Ishikawa (cell line): ENCODE results near the gene AUTS2.

Experiments used
- CEBPB ChIP-seq: IDR thresholded peaks from 2 replicates; pipeline ENCODE4 v1.6.1; 2012
- CREB1 ChIP-seq: IDR thresholded peaks from 2 replicates; pipeline ENCODE4 v1.6.1; 2012; ENCODE audit warnings: low read depth
- EGR1 ChIP-seq: IDR thresholded peaks from 2 replicates; pipeline ENCODE4 v1.6.1; 2012
- EP300 ChIP-seq: IDR thresholded peaks from 2 replicates; pipeline ENCODE4 v1.6.1; 2012; ENCODE audit warnings: borderline replicate concordance
- FOXM1 ChIP-seq: IDR thresholded peaks from 2 replicates; pipeline ENCODE4 v1.6.1; 2012; ENCODE audit warnings: low read depth, borderline replicate concordance
- NFIC ChIP-seq: IDR thresholded peaks from 2 replicates; pipeline ENCODE4 v1.6.1; 2012
- RAD21 ChIP-seq: IDR thresholded peaks from 2 replicates; pipeline ENCODE4 v1.6.1; 2012; ENCODE audit warnings: low read depth
- REST ChIP-seq: IDR thresholded peaks from 2 replicates; pipeline ENCODE4 v1.6.1; 2012; ENCODE audit warnings: low read depth, mild to moderate bottlenecking
- TAF1 ChIP-seq: IDR thresholded peaks from 2 replicates; pipeline ENCODE4 v1.6.1; 2012; ENCODE audit warnings: low read depth, mild to moderate bottlenecking
- TCF12 ChIP-seq: IDR thresholded peaks from 2 replicates; pipeline ENCODE4 v1.6.1; 2012; ENCODE audit warnings: low read depth
- TEAD4 ChIP-seq: IDR thresholded peaks from 2 replicates; pipeline ENCODE4 v1.6.1; 2012
- YY1 ChIP-seq: IDR thresholded peaks from 2 replicates; pipeline ENCODE4 v1.6.1; 2012; ENCODE audit warnings: low read depth
- ZBTB7A ChIP-seq: IDR thresholded peaks from 2 replicates; pipeline ENCODE4 v1.6.1; 2012; ENCODE audit warnings: low read depth
- TF ChIP-seq, protein P1 (sequence below): IDR thresholded peaks from 2 replicates; pipeline ENCODE4 v1.6.1; 2012
- TF ChIP-seq, protein P2 (sequence below): IDR thresholded peaks from 2 replicates; pipeline ENCODE4 v1.6.1; 2012

Gene AUTS2

GRCh38 chr7:69949122-69949521 is 350.8 kb downstream of the AUTS2 start:
- TF ChIP-seq YY1: no peak
- no peak for TF ChIP-seq TEAD4
- TF ChIP-seq, protein P1, sequence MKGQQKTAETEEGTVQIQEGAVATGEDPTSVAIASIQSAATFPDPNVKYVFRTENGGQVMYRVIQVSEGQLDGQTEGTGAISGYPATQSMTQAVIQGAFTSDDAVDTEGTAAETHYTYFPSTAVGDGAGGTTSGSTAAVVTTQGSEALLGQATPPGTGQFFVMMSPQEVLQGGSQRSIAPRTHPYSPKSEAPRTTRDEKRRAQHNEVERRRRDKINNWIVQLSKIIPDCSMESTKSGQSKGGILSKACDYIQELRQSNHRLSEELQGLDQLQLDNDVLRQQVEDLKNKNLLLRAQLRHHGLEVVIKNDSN: no peak
- no peak for TF ChIP-seq EGR1
- no peak for TF ChIP-seq RAD21
- no peak for TF ChIP-seq ZBTB7A
- no peak for TF ChIP-seq REST
- no peak for TF ChIP-seq CEBPB
- TF ChIP-seq TAF1: no peak
- TF ChIP-seq CREB1: no peak
- no peak for TF ChIP-seq NFIC
- no peak for TF ChIP-seq FOXM1
- no peak for TF ChIP-seq EP300
- TF ChIP-seq, protein P2, sequence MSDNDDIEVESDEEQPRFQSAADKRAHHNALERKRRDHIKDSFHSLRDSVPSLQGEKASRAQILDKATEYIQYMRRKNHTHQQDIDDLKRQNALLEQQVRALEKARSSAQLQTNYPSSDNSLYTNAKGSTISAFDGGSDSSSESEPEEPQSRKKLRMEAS: no peak
- TF ChIP-seq TCF12: no peak

GRCh38 chr7:69951458-69951857 is 353.2 kb downstream of the AUTS2 start:
- no peak for TF ChIP-seq TAF1

DNA sequence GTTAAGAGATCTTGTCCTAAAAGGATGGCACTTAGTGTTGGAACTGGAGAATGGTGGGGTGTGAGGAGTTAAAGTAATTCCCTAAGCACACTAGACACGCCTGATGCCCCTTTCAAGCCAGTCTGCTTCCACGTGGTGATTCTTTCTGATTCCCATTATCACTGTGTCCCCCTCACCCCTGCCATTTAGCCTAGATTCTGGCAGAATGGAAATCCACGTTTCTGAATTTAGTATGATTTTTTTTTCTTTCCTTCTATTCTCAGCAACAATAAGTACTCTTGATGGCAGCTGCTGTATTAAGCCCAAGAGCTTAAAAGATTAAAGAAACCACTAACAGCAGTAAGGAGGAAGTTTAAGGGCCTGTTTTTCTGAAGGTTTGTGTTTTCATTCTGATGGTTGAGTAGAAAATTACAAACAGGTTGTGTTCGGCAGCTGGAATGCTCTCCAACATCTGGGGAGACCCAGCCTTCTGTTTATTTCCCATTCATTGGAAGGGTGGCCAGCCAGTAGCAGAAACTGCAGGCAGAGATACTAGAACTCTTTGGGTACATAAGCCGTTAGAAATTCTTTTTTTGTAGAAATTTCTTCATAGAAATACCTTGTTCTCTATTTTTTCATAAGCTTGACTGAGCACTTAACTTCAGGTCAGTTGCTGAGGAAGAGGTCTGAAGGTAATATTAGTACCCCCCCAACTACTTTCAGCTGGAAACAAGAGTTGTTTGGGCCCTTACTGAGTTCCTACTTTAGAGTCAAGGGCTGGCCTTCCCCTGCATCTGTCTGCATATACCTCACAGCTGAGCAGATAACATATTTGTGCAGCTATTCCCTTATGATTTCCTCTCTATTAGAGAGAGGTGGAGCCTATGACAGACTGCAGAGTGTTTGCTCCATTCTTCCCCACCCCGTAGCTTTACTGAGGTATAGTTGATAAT is 355.1 kb downstream of the AUTS2 start:
- no peak for TF ChIP-seq FOXM1
- TF ChIP-seq ZBTB7A: no peak
- no peak for TF ChIP-seq TCF12
- TF ChIP-seq NFIC: no peak
- no peak for TF ChIP-seq TEAD4
- TF ChIP-seq, protein P2: no peak
- TF ChIP-seq, protein P1: no peak
- no peak for TF ChIP-seq EP300
- no peak for TF ChIP-seq CREB1
- TF ChIP-seq RAD21: no peak
- TF ChIP-seq TAF1: no peak
- TF ChIP-seq REST: no peak
- no peak for TF ChIP-seq EGR1
- no peak for TF ChIP-seq CEBPB
- no peak for TF ChIP-seq YY1

DNA sequence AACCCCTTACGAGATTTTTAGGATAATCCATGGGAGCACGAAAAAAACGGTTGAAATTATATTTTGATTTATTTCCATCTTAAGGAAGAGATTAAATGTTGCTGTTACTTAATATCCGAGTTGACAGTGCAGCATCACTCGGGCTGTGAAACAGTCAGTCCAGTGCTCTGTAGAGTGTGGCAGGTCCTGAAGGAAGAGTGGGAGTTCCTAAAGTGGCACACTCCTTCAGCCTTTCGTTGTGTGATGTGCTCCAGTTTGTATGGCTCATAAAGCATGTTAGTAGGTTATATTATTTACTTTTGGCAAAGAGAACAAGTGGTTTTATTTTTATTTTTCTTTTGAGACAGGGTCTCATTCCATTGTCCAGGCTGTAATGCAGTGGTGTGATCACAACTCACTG is 358.3 kb downstream of the AUTS2 start:
- no peak for TF ChIP-seq EGR1

- TF ChIP-seq FOXM1 (no peak), EP300 (no peak), TEAD4 (no peak), CEBPB (no peak), ZBTB7A (no peak), EGR1 (no peak), TAF1 (no peak), YY1 (no peak), NFIC (no peak), RAD21 (no peak), REST (no peak), CREB1 (no peak), TCF12 (no peak)
- TF ChIP-seq, protein P2: no peak
- TF ChIP-seq, protein P1: no peak
Observed at GRCh38 chr7:69957661-69958060, 359.4 kb downstream of the AUTS2 start.
